HL-60 (cell line): ENCODE results near the gene EAF1.
"Not testable (repeated sequence)": the region's sequence is repeated elsewhere in the genome, so short reads cannot be mapped to it uniquely, and the experiment has no call there.

Experiments
- DNase-seq, 2 experiments: peaks; one replicate each; pipeline ENCODE4 v3.0.0-alpha.2; 2010 to 2020; ENCODE audit warnings: low read depth in 1 of 2, low spot score in 1 of 2
- H3K27ac ChIP-seq: fragments of 250-450 bp; sonication (Bioruptor Pico); replicated peaks from 2 replicates; pipeline ENCODE4 v1.5.1; 2020; ENCODE audit warnings: mild to moderate bottlenecking, moderate library complexity
- H3K27me3 ChIP-seq: fragments of 250-450 bp; sonication (Bioruptor Pico); 2 replicates; pipeline ENCODE4 v1.5.1; 2021; ENCODE audit warnings: mild to moderate bottlenecking, moderate library complexity; ENCODE audit not compliant: insufficient read depth, poor library complexity, severe bottlenecking
- H3K4me3 ChIP-seq: replicated peaks from 2 replicates; pipeline ENCODE4 v1.5.1; 2011; ENCODE audit warnings: mild to moderate bottlenecking, control low read depth, low read length; ENCODE audit not compliant: insufficient read depth
- GABPA ChIP-seq: IDR thresholded peaks from 2 replicates; pipeline ENCODE4 v1.6.1; 2012; ENCODE audit warnings: low read depth
- POLR2AphosphoS5 ChIP-seq: IDR thresholded peaks from 2 replicates; pipeline ENCODE4 v1.6.1; 2012; ENCODE audit warnings: low read depth
- REST ChIP-seq: IDR thresholded peaks from 2 replicates; pipeline ENCODE4 v1.6.1; 2012; ENCODE audit warnings: low read depth; ENCODE audit not compliant: insufficient replicate concordance
- SPI1 ChIP-seq: IDR thresholded peaks from 2 replicates; pipeline ENCODE4 v1.6.1; 2012; ENCODE audit warnings: low read depth, mild to moderate bottlenecking, borderline replicate concordance
- TF ChIP-seq, protein P1 (sequence below): IDR thresholded peaks from one replicate; pipeline ENCODE4 v1.5.1; 2011; ENCODE audit warnings: low read length, control low read depth, inconsistent platforms; ENCODE audit not compliant: insufficient read depth

EAF1 gene

GRCh38 chr3:15455756-15456155 lies 28.4 kb downstream of the EAF1 start:
- H3K27ac ChIP-seq = no peak overlapping the region
- TF ChIP-seq GABPA (no peak), POLR2AphosphoS5 (no peak), SPI1 (no peak)
- TF ChIP-seq, protein P1, sequence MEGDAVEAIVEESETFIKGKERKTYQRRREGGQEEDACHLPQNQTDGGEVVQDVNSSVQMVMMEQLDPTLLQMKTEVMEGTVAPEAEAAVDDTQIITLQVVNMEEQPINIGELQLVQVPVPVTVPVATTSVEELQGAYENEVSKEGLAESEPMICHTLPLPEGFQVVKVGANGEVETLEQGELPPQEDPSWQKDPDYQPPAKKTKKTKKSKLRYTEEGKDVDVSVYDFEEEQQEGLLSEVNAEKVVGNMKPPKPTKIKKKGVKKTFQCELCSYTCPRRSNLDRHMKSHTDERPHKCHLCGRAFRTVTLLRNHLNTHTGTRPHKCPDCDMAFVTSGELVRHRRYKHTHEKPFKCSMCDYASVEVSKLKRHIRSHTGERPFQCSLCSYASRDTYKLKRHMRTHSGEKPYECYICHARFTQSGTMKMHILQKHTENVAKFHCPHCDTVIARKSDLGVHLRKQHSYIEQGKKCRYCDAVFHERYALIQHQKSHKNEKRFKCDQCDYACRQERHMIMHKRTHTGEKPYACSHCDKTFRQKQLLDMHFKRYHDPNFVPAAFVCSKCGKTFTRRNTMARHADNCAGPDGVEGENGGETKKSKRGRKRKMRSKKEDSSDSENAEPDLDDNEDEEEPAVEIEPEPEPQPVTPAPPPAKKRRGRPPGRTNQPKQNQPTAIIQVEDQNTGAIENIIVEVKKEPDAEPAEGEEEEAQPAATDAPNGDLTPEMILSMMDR = no peak
- H3K4me3 ChIP-seq = no peak overlapping the region
- no peak for DNase-seq
- no peaks in the 10 kb centered on the region for H3K27me3 ChIP-seq

- no peaks in the 10 kb centered on the region for H3K27me3 ChIP-seq
- no peak overlapping the region for H3K4me3 ChIP-seq
- DNase-seq = no peak
- no peak overlapping the region for H3K27ac ChIP-seq
- no peak for TF ChIP-seq SPI1
- no peak for TF ChIP-seq GABPA
- no peak for TF ChIP-seq POLR2AphosphoS5
- TF ChIP-seq, protein P1 = no peak
- TF ChIP-seq REST = no peak
Observed at GRCh38 chr3:15456321-15456720, 28.9 kb downstream of the EAF1 start.

- H3K27ac ChIP-seq, H3K4me3 ChIP-seq, H3K27me3 ChIP-seq, DNase-seq: not testable (repeated sequence)
Observed at GRCh38 chr3:15456915-15457314, 29.5 kb downstream of the EAF1 start.

GRCh38 chr3:15458212-15458780 lies 30.9 kb downstream of the EAF1 start:
- H3K4me3 ChIP-seq = no peak overlapping the region
- TF ChIP-seq POLR2AphosphoS5 = no peak
- no peak for TF ChIP-seq GABPA
- TF ChIP-seq REST = no peak
- no peak for TF ChIP-seq SPI1
- TF ChIP-seq, protein P1 = no peak
- DNase-seq = peak in 1 of 2 experiments; percentile 60
- peak overlapping the region; percentile 20; the same call in 1 of the 2 replicates for H3K27ac ChIP-seq
- no peaks in the 10 kb centered on the region for H3K27me3 ChIP-seq
